Skin epidermis (tissue), 12 donors: ENCODE measurements around the gene DENND4B.

Source experiments
- H3K27ac ChIP-seq, 21 experiments: fragments of 200-600 bp; sonication (generic) in 11 of 21; one replicate each; pipeline ENCODE4 v1.5.0; 2020; ENCODE audit warnings: mild to moderate bottlenecking in 3 of 21, inconsistent platforms in 2 of 21, moderate library complexity in 2 of 21
- H3K4me3 ChIP-seq, 7 experiments: fragments of 200-600 bp; sonication (generic) in 2 of 7; one replicate each; pipeline ENCODE4 v1.5.0; 2020; ENCODE audit warnings: inconsistent platforms in 2 of 7, mild to moderate bottlenecking in 2 of 7, moderate library complexity in 1 of 7

DENND4B gene

GRCh38 chr1:153976819-153977249 lies 30.3 kb upstream of the DENND4B start:
- H3K27ac ChIP-seq = peak overlapping the region; percentile 86 to 99 (median 95)
- H3K4me3 ChIP-seq = peak overlapping the region; percentile 63 to 99 (median 91)

DNA sequence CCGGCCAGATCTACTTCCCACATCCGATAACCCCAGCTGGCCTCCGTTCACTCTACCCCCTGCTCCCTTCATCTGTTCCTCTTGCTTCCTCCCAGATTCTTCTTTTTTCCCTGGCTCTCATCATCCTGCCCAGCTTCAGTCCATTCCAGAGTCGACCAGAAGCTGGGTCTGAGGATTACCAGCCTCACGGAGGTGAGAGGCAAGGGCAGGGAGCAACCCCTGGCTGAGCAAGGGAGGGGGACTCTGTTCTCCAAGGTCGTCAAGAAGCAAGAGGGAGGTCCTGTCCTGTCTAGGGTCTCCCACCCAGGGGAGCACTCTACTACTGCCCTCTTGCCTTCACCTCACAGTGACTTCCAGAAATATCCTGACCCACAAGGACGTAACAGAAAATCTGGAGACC lies 27.0 kb upstream of the DENND4B start:
- H3K27ac ChIP-seq = peak overlapping the region in 1 of 21 experiments; percentile 5

DNA sequence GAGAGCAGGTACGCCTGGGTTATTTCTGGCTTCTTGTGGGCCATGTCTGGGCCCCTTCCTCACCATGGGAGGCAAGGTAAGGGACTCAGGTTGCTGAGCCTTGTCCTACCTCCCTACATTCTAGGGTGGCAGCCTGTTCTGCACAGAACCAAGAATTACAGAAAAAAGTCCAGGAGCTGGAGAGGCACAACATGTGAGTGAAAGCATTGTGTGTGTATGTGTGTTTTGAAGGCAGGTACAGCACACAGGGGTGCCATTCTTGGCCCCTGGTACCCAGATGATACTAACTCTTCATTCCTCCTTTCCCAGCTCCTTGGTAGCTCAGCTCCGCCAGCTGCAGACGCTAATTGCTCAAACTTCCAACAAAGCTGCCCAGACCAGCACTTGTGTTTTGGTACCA lies 26.6 kb upstream of the DENND4B start:
- no peak overlapping the region for H3K4me3 ChIP-seq
- peak overlapping the region in 1 of 21 experiments; percentile 5 for H3K27ac ChIP-seq

More for the DNA sequence above, 27.0 kb upstream of the DENND4B start:
- H3K4me3 ChIP-seq = no peak overlapping the region

DNA sequence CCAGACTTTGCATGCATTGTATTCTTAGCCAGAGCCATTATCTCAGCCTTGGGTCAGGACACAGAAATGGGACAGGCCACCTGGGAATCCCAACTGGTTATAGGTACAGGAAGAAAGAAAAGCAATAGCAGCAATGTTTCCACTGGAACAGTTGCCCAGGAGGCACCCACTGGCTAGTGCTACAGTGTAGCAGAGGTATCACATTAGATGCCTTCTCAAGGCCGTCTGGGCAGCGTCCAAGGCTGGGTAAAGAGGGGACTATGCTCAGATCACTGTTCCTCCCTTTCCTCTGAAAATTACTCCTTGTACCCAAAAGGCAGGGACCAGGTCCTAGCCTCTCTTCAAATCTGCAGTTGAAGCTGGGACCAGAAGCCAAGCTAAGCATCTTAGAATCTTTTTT lies 23.8 kb upstream of the DENND4B start:
- no peak overlapping the region for H3K4me3 ChIP-seq
- no peak overlapping the region for H3K27ac ChIP-seq

DNA sequence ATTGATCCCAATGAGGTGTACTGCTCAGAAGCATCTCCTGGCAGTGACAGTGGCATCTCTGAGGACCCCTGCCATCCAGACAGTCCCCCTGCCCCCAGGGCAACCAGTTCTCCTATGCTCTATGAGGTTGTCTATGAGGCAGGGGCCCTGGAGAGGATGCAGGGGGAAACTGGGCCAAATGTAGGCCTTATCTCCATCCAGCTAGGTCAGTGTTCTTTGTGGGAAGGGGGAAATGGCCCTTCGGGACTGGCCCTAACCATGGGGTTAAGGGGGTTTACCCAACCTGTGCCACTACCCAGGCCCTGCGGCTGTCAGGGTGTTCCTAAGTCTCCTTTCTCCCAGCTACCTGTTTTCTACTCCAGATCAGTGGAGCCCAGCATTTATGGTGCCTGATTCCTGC lies 22.5 kb upstream of the DENND4B start:
- Histone ChIP-seq H3K27ac (peak overlapping the region in 4 of 21 experiments; percentile 1 to 89 (median 28)), H3K4me3 (no peak overlapping the region)

GRCh38 chr1:153968408-153968807 lies 21.9 kb upstream of the DENND4B start:
- H3K4me3 ChIP-seq = peak overlapping the region; percentile 53 to 67 (median 62)
- peak overlapping the region in 16 of 21 experiments; percentile 29 to 94 (median 86) for H3K27ac ChIP-seq

- Histone ChIP-seq H3K27ac (peak overlapping the region in 20 of 21 experiments; percentile 74 to 94 (median 85)), H3K4me3 (peak overlapping the region; percentile 53 to 67 (median 62))
Measured at GRCh38 chr1:153968000-153968363, 21.5 kb upstream of the DENND4B start.

DNA sequence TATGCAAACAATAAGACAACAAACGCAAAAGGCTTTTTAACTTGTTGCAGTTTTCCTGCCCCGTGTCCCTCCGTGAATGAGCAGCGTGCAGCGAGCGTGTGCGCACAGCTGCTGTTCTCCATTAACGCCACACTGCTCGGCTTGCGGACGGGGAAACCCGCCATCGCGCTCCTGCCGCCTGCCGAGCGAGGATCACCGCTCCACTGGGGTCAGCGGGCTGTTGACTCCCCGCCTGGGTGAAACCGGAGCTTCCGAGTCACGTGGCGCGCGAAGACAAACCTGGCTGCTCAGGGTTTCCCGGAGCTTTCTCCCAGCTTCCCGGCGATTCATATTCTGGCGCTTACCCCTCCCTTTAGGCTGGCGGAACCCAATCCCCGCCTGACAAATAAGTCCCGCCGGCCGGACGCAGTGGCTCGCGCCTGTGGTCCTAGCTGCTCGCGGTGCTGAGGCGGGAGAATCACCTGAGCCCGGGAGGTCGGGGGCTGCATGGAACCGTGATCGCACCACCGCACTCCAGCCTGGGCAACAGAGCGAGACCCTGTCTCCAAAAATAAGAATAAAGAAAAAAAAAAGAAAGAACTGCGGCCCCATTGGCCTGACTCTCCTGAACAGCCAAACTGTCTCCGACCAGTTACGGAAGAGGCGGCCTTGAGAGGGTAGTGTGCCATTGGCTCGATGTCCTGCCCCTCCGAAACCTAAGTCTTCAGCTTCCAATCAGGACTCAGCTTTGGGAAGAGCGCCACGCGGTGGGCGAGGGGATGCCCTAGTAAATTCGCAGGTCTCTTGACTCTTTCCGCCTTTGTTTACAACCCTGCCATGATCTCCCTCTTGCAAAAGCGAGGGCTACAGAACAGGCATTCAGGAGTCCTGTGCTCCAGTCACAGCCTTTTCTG lies 20.8 kb upstream of the DENND4B start, which contains the start of gene CREB3L4:
Gene CREB3L4, plus strand, starts transcription at position 796 of the 893 bp plus-strand sequence. CDS start 624 bp downstream, outside the sequence.
- peak within 1 kb of the TSS in 20 of 21 experiments; percentile 74 to 94 (median 85) for H3K27ac ChIP-seq
- peak within 1 kb of the TSS; percentile 53 to 67 (median 62) for H3K4me3 ChIP-seq

GRCh38 chr1:153963850-153964331 lies 17.4 kb upstream of the DENND4B start:
- H3K27ac ChIP-seq = peak overlapping the region in 20 of 21 experiments; percentile 85 to 98 (median 94)
- H3K4me3 ChIP-seq = peak overlapping the region; percentile 47 to 83 (median 66)

GRCh38 chr1:153963030-153963849 lies 16.7 kb upstream of the DENND4B start, which contains the start of gene SLC39A1:
TSS of gene SLC39A1 (minus strand) at chr1:153963537. CDS start at chr1:153962715, 822 bp downstream.
- Histone ChIP-seq H3K27ac (peak within 1 kb of the TSS; percentile 41 to 98 (median 94)), H3K4me3 (peak within 1 kb of the TSS; percentile 47 to 83 (median 66))

GRCh38 chr1:153962088-153963029 lies 15.8 kb upstream of the DENND4B start:
- peak overlapping the region; percentile 47 to 83 (median 66) for H3K4me3 ChIP-seq
- H3K27ac ChIP-seq = peak overlapping the region; percentile 41 to 98 (median 94)

DNA sequence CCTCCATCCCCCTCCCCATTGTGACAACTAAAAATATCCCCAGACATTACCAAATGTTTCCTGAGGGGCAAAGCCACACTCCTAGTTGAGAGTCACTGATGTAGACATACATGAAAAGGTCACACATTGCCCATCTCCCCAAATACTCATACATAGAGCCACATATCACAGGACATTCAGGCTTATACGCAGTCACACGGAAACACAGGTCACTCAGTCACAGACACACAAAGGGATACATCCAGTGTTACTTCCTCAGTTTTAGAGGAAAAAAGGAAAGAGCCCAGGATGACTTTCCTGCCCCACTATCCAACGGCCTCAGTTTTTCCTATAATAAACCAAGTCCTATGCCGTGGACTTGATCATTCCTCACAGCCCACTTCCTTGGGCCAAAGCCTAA lies 14.9 kb upstream of the DENND4B start:
- Histone ChIP-seq H3K4me3 (peak overlapping the region in 3 of 7 experiments; percentile 60 to 66 (median 66)), H3K27ac (peak overlapping the region in 17 of 21 experiments; percentile 14 to 98 (median 95))

- Histone ChIP-seq H3K4me3 (no peak overlapping the region), H3K27ac (peak overlapping the region in 4 of 21 experiments; percentile 6 to 96 (median 38))
Measured at GRCh38 chr1:153960206-153960605, 13.7 kb upstream of the DENND4B start.

DNA sequence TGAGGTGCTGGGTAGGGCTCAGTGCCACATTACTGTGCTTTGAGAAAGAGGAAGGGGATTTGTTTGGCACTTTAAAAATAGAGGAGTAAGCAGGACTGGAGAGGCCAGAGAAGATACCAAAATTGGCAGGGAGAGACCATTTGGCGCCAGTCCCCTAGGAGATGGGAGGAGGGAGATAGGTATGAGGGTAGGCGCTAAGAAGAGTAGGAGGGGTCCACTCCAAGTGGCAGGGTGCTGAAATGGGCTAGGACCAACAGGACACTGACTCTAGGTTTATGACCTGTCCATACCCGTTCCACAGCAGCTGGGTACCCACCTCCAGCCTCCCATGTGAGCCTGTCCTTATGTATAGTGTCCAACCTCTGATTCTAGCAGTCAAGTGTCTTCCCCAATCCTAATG lies 12.9 kb upstream of the DENND4B start:
- Histone ChIP-seq H3K27ac (peak overlapping the region in 12 of 21 experiments; percentile 3 to 98 (median 68)), H3K4me3 (no peak overlapping the region)

- peak overlapping the region in 3 of 7 experiments; percentile 84 to 98 (median 84) for H3K4me3 ChIP-seq
Measured at GRCh38 chr1:153958961-153959260, 12.4 kb upstream of the DENND4B start.

DNA sequence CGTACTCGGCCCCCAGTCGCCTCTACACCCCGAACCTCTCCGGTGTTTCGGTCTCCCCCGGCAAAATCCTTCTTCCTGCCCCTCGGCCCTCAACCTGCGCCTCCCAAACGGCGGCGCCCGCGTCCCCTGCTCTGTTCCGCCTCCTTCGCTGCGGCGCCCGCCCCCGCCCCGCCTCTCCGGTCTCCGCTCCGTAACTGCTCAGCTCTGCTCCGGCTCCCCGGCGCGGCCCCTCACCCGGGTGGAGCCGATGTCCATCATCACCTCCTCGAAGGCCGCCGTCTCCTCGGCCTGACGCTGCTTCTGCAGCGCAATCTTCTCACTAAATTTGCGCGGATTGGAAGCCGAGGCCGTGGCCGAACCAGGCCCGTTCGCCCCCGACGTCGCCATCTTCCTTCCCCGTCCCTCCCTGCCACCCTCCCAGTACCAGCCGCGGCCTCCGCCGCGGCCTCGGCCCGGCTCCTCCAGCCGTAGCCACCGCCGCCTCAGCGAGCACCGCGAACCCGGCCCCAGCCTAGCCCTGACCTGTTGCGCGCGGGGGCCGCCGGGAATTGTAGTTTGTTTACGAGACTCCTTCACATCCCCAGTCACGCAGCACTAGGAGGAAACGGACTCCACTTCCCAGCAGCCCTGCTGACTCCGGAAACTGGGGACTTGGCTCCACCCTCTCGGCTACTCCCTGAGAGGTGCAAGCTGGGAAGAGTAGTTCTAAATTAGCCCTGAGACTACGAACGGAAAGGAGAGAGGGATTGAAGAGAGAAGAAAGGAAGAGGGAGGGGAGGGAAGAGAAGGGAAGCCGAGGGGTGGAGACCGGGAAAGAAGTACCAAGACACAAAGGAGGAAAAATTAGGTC lies 11.8 kb upstream of the DENND4B start, which contains the start of gene CRTC2:
Gene CRTC2, minus strand, starts transcription at position 502 of the 850 bp plus-strand sequence. Its CDS starts 115 bp downstream, at position 387.
- H3K27ac ChIP-seq = peak within 1 kb of the TSS; percentile 46 to 99 (median 93)
- H3K4me3 ChIP-seq = peak within 1 kb of the TSS; percentile 77 to 98 (median 90)

More at GRCh38 chr1:153958961-153959260, 12.4 kb upstream of the DENND4B start:
- peak overlapping the region in 19 of 21 experiments; percentile 3 to 99 (median 88) for H3K27ac ChIP-seq

- peak overlapping the region; percentile 46 to 99 (median 93) for H3K27ac ChIP-seq
- H3K4me3 ChIP-seq = peak overlapping the region; percentile 77 to 98 (median 90)
Measured at GRCh38 chr1:153957744-153958110, 11.2 kb upstream of the DENND4B start.
